ENCODE data around the gene CHKA. TPM values are rescaled to one million over a fixed set of nuclear protein-coding genes. Genes with fewer than 3 reads are reported as not detected.

CHKA gene
- total RNA-seq, result 10 to 100 TPM; 36.8 to 41.7 TPM
- polyA plus RNA-seq (ENCODE audit: insufficient read length in 6 of 6), result 100 to 1,000 TPM in 1 of 6 donors, 10 to 100 TPM in 5; 74.3 to 106 (median 89.3) TPM
- long read RNA-seq, donor 1, partial matches to known transcripts, result 6 of 9 reads
- long read RNA-seq, donor 1, other reads (novel, unspliced or antisense), result 0 of 9 reads
- long read RNA-seq, donor 2, transcript CHKA-201 (12 exons, 2,530 nt), result major isoform, 8 of 9 reads
- long read RNA-seq, donor 2, partial matches to known transcripts, result 0 of 9 reads
- long read RNA-seq, donor 2, other reads (novel, unspliced or antisense), result 0 of 9 reads
- long read RNA-seq, donor 3, partial matches to known transcripts, result 0 of 5 reads
- long read RNA-seq, donor 3, other reads (novel, unspliced or antisense), result 0 of 5 reads
- long read RNA-seq, donor 4, partial matches to known transcripts, result 3 of 4 reads
- long read RNA-seq, donor 4, other reads (novel, unspliced or antisense), result 1 of 4 reads
- long read RNA-seq, donor 5, partial matches to known transcripts, result 0 of 6 reads
- long read RNA-seq, donor 5, other reads (novel, unspliced or antisense), result 0 of 6 reads
- long read RNA-seq, donor 6, transcript CHKA-201 (12 exons, 2,530 nt), result major isoform, 7 of 8 reads
- long read RNA-seq, donor 6, partial matches to known transcripts, result 0 of 8 reads
- long read RNA-seq, donor 6, other reads (novel, unspliced or antisense), result 0 of 8 reads
- long read RNA-seq, donor 7, partial matches to known transcripts, result 0 of 2 reads
- long read RNA-seq, donor 7, other reads (novel, unspliced or antisense), result 0 of 2 reads
- long read RNA-seq, donor 8, partial matches to known transcripts, result 0 of 5 reads
- long read RNA-seq, donor 8, other reads (novel, unspliced or antisense), result 0 of 5 reads
- long read RNA-seq, donor 9, result 0 reads
- long read RNA-seq, donor 10, partial matches to known transcripts, result 0 of 5 reads
- long read RNA-seq, donor 10, other reads (novel, unspliced or antisense), result 0 of 5 reads
- long read RNA-seq, donor 11, transcript CHKA-201 (12 exons, 2,530 nt), result major isoform, 13 of 13 reads
- long read RNA-seq, donor 11, partial matches to known transcripts, result 0 of 13 reads
- long read RNA-seq, donor 11, other reads (novel, unspliced or antisense), result 0 of 13 reads
- long read RNA-seq, donor 12, transcript CHKA-201 (12 exons, 2,530 nt), result major isoform, 5 of 5 reads
- long read RNA-seq, donor 12, partial matches to known transcripts, result 0 of 5 reads
- long read RNA-seq, donor 12, other reads (novel, unspliced or antisense), result 0 of 5 reads

- DNase-seq, result peak; percentile 91 to 97 (median 95)
Measured at GRCh38 chr11:68121067-68121899, at the start of gene CHKA. Gene CHKA, minus strand, starts transcription at chr11:68121388. Its CDS starts 211 bp downstream, at chr11:68121177.

GRCh38 chr11:68169442-68169841, 48.3 kb upstream of the CHKA start:
- Histone ChIP-seq H3K27me3 (no peaks in the 10 kb centered on the region), H3K36me3 (peaks cover 0 to 98% of the 10 kb centered on the region in 2 donors), H3K9me3 (no peaks in the 10 kb centered on the region), H3K4me1 (no peaks in the 10 kb centered on the region), H3K27ac (no peak overlapping the region), H3K4me3 (no peak overlapping the region)
- DNase-seq (no peak), ATAC-seq (no peak)
- intact Hi-C loops (cut with DNase I), result no loop called here
- no peak for TF ChIP-seq CTCF (IDR thresholded peaks at IDR 0.05)

More at GRCh38 chr11:68121067-68121899, at the start of gene CHKA:
- peak; percentile 92 for ATAC-seq
- Histone ChIP-seq H3K9me3 (no peaks in the 10 kb centered on the region), H3K27me3 (no peaks in the 10 kb centered on the region), H3K36me3 (no peaks in the 10 kb centered on the region), H3K4me1 (peaks cover 16 to 51% of the 10 kb centered on the region in 2 donors), H3K27ac (peak within 1 kb of the TSS; percentile 95 to 98), H3K4me3 (peak within 1 kb of the TSS; percentile 46 to 53)
- intact Hi-C loops (cut with DNase I), result no loop called here
- TF ChIP-seq CTCF (IDR thresholded peaks at IDR 0.05), result no peak

GRCh38 chr11:68168694-68169093, 47.5 kb upstream of the CHKA start:
- no peaks in the 10 kb centered on the region for H3K4me1 ChIP-seq
- H3K27me3 ChIP-seq, result no peaks in the 10 kb centered on the region
- DNase-seq (no peak), ATAC-seq (no peak)
- no peak for TF ChIP-seq CTCF (IDR thresholded peaks at IDR 0.05)
- H3K27ac ChIP-seq, result no peak overlapping the region
- peaks cover 0 to 98% of the 10 kb centered on the region in 2 donors for H3K36me3 ChIP-seq
- H3K9me3 ChIP-seq, result no peaks in the 10 kb centered on the region
- no peak overlapping the region for H3K4me3 ChIP-seq
- intact Hi-C loops (cut with DNase I), result no loop called here

GRCh38 chr11:68167474-68167873, 46.3 kb upstream of the CHKA start:
- intact Hi-C loops (cut with DNase I), result no loop called here
- Histone ChIP-seq H3K36me3 (peaks cover 0 to 98% of the 10 kb centered on the region in 2 donors), H3K27ac (no peak overlapping the region), H3K27me3 (no peaks in the 10 kb centered on the region), H3K9me3 (no peaks in the 10 kb centered on the region), H3K4me3 (no peak overlapping the region), H3K4me1 (no peaks in the 10 kb centered on the region)
- no peak for TF ChIP-seq CTCF (IDR thresholded peaks at IDR 0.05)
- DNase-seq (no peak), ATAC-seq (no peak)
